ENCODE measurements around the gene CDH23.

DNA sequence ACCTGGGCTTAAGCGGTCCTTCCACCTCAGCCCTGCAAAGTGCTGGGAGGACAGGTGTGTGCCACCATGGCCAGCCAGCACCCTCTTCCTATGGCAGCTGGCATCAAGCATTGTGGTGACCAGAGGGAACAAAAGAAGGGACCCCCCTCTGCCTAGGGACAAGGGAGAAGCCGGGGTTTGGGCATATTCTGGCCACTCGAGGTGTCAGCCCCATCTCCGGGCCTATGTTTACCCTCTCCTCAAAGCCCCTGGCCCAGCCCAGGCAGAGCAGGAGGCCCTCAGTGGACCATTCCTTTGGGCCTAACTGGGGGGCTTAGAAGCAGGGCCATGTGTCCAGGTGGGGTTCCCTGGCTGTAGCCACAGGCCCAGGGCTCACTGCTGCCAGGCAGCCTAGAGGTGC lies 352.7 kb downstream of the CDH23 start:
- no peak for TF ChIP-seq CTCF (IDR thresholded peaks at IDR 0.05)
- no peak for TF ChIP-seq POLR2A (IDR thresholded peaks at IDR 0.05)
- TF ChIP-seq POLR2AphosphoS5 (IDR thresholded peaks at IDR 0.05) = no peak

Data from upper lobe of left lung (tissue), 4 donors.